Measurements from ENCODE around the gene RHOF. TPM values are rescaled to one million over a fixed set of nuclear protein-coding genes. Genes with fewer than 3 reads are reported as not detected.
"Not testable (repeated sequence)": the region's sequence is repeated elsewhere in the genome, so short reads cannot be mapped to it uniquely, and the experiment has no call there.

RHOF gene
- polyA plus RNA-seq, 12 donors, result 0.43 to 23.3 (median 1.6) TPM; not detected in 1

GRCh38 chr12:121794534-121795033, 1.1 kb upstream of the RHOF start:
- no peak for DNase-seq

DNA sequence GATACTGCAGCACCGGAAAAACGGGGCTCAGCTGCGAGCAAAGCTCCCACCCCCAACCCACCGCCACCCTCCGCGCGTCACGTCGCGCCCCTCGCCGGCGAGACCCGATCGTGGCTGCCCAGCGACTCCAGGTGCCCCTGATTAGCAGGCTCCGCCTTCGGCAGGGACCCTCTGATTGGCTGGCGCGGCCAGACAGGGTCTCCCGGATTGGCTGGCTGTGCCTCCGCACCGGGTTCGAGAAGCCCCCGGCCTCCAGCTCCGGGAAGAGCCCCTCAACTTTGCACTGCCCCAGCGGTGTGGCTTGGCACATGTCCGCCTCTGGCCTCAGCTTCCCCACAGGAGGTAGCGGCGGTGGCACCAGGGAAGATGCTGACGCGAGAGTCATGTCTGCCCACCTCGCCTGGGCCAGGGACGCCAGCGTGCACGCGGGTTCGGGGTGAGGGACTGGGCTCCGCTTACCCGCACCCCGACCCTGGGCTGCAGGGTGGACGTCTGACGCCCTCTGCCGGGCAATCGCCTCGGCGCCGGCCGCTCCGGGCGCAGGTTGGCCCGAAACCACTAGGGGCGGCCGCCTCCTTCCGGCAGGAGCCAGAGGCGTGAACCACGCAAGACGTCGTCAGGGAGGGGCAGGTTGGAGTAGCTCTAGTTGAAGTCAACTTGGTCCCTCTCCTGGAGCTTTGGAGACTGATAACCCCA, 498 bp upstream of the RHOF start:
- DNase-seq, result peak; percentile 91

DNA sequence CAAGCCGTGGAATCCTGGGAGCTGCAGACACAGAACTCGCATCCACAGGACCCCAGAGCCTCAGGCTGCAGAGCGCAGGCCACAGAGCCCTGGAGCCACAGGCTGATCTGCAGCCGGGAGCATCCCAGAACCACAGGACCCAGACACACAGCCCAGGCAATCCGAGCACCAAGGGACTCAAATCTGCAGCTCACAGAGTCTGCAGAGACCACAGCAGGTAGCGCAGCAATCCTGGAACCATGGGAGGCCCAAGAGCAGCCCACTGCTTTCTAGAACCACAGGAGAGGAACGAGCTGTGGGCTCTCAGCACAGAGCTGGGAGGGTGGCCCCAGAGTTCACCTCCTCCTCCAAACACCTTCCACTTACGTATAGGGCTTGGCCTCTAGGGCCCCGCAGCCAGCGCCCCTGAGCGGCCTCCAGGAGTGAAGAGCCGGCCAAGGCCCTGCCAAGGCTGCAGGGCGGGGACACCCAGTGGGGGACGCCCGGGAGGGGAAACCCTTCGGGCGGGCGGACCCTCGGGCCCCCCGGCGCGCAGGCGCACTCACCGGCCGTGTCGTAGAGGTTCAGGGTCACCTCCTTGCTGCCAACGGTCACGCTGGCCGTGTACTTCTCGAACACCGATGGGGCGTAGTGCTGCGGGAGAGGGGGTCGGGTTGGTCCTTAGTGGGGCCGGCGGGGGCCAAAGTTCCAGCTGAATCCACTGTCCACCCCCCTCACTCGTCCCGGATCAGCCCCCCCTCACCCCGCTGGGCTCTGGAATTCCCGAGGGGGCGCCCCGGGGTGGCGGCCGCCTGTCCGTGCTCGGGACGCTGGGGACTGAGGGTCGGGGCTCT, 665 bp downstream of the RHOF start:
- no peak for DNase-seq

- no peak for DNase-seq
Observed at GRCh38 chr12:121791671-121792551, 1.6 kb downstream of the RHOF start.

- DNase-seq, result not testable (repeated sequence)
Observed at GRCh38 chr12:121790785-121791184, 2.7 kb downstream of the RHOF start.

- DNase-seq, result no peak
Observed at GRCh38 chr12:121789800-121790728, 3.4 kb downstream of the RHOF start.

DNA sequence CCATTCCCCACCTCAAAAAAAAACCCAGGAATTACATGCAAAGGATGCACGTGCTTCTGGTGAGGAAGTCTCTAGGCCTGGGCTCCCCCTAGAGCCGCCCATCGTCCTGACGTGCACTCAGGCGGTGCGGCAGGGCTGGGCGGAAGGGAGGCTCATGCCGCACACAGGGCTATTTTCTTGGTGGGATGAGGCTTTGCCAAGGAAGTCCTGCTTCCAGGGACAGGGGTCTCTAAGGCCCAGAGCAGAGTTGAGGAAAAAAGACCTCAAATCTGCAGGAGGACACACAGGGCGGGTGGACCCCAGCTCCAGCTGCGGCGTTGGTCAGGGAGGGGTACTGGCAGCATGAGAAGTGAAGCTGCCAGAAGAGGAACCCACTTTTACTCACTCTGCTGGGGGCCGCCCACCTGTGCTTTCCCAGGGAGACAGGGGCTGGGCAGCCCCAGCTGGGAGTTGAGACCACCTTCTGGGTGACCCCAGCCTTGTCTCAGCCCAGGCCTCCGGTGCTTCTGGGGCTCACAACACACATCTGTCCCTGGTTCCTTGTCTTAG, 4.2 kb downstream of the RHOF start:
- no peak for DNase-seq

DNA sequence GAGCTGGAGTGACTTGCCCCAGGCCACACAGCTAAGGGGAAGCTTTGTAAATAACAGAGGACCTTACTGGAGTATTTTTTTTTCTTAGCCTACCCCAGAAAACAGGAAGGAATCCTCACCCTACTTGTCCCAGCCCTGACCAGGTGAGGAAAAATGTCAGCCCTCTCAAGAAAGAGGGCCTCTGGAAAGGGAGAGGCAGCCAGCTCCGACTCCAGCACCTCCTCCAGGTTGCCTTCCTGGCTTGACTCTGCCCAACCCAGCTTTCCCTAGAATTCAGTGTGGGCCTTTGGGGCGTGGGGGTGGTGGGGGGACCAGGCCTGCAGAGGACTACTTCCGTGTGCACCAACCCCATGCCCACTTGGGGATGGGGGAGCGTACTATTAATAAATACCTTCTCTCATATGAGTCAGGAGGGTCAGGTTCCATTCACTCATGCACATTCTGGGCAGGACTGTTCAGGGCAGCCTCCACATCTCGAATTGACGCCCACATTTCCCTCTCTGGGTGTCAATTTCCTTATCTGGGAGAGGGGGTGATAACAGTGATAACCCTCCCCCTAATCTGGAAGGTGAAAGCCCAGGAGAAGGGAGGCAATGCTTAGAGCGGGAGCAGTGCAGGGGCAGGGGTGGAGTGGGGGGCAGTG, 5.2 kb downstream of the RHOF start:
- no peak for DNase-seq

DNA sequence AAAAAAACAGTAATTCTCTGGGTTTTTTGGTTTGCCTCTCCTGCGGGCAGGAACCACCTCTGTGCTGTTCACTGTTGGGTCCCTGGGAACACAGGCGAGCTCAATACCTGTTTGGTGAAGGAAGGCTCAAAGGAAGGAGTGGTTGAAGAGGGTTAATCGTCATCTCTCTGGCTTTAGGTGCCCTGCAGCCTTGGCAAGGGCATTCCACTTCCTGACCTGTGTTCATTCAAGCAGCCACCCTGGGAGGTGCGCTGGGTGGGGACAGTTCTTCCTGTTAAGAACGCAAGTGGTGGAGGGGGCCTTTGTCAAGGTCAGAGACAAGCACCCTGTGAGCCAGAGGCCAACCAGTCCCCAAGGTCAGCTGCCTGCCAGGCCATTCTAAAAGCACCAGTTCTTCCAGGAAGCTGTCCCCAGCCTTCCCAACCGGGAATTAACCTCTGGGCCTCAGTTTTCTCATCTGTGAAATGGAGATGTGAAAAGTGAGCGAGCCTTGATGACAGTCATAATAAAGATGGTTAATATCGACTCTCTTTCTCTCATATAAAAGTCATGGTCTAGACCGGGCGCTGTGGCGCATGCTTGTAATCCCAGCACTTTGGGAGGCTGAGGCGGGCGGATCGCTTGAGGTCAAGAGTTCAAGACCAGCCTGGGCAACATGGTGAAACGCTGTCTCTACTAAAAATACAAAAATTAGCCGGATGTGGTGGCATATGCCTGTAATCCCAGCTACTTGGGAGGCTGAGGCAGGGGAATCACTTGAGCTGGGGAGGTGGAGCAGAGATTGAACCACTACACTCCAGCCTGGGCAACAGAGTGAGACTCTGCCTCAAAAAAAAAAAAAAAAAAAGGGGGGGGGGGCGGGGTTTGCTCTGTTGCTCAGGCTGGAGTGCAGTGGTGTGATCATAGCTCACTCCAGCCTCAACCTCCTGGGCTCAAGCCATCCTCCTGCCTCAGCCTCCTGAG, 6.1 kb downstream of the RHOF start:
- no peak for DNase-seq

DNA sequence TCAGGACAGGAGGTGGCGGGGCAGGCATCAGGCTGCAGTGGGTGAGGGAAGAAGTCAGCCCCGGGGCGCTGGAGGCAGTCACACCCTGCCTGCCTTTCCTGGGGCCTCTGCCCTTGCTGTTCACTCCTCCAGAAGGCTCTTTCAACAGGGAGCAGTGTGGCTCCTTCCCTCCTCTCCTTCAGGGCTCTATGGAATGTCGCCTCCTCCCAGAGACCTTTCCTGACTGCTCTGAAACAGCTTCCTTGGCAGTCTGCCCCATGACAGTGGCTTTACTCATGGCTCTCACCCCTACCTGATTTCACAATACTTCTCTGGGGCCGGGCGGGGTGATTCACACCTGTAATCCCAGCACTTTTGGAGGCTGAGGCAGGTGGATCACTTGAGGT, 7.1 kb downstream of the RHOF start:
- no peak for DNase-seq

- no peak for DNase-seq
Observed at GRCh38 chr12:121784460-121784859, 9.0 kb downstream of the RHOF start.

DNA sequence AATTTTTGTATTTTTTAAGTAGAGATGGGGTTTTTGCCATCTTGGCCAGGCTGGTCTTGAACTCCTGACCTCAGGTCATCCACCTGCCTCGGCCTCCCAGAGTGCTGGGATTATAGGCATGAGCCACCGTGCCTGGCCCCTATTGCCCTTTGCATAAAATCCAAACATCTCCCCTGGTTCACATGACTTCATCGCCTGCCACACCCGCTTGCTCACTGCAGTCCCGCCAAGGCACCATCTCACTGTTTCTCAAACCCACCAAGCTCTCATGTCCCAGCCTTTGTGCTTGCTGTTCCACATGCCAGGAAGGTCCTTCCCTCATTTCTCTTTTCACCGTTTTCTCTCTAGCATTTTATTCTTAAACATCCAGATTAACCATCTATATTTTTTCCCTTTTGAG, 9.7 kb downstream of the RHOF start:
- DNase-seq, result no peak

- no peak for DNase-seq
Observed at GRCh38 chr12:121781998-121782979, 11.2 kb downstream of the RHOF start.

- no peak for DNase-seq
Observed at GRCh38 chr12:121781484-121781997, 11.9 kb downstream of the RHOF start.

- DNase-seq, result no peak
Observed at GRCh38 chr12:121780429-121780828, 13.1 kb downstream of the RHOF start.

DNA sequence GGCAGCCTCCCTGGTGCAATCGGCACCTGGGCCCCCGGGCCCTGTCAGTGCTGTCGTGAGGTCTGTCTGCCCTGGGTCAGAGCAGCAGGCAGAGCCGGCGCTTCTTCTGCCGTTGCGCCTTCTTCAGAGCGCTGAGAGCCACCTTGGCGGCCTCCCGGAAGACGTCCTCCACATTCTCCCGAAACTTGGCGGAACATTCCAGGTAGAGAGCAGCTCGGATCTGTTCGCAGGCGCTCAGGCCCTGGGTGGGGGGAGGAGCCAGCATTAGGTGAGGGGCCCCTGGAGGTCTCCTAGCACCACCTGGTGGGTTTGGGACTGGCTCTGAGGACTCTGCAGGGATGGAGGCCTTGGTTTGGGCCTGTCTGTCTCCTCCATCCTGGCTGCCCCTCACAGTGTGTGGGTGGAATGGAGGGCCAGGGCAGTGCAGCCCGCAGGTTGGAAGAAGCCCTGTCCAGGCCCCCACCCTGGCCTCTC, 14.0 kb downstream of the RHOF start:
- no peak for DNase-seq
